ENCODE data around the gene PRG2.

PRG2 gene

GRCh38 chr11:57370941-57371340 lies 19.5 kb downstream of the PRG2 start:
- H3K4me3 ChIP-seq (replicated peaks in 1 of 2; ENCODE audit: low read depth in 2 of 2, low read length in 2 of 2): no peak overlapping the region
- no peak for TF ChIP-seq CTCF (IDR thresholded peaks at IDR 0.05; ENCODE audit: low read depth, low read length)
- DNase-seq (ENCODE audit: low read depth in 2 of 2): no peak

GRCh38 chr11:57370251-57370650 lies 20.2 kb downstream of the PRG2 start:
- TF ChIP-seq CTCF (IDR thresholded peaks at IDR 0.05; ENCODE audit: low read depth, low read length): no peak
- peak in 1 of 2 donors; percentile 43 for DNase-seq (ENCODE audit: low read depth in 2 of 2)
- H3K4me3 ChIP-seq (replicated peaks in 1 of 2; ENCODE audit: low read depth in 2 of 2, low read length in 2 of 2): no peak overlapping the region

- no peak overlapping the region for H3K4me3 ChIP-seq (replicated peaks in 1 of 2; ENCODE audit: low read depth in 2 of 2, low read length in 2 of 2)
- no peak for TF ChIP-seq CTCF (IDR thresholded peaks at IDR 0.05; ENCODE audit: low read depth, low read length)
- DNase-seq (ENCODE audit: low read depth in 2 of 2): no peak
Observed at GRCh38 chr11:57368845-57369232, 21.6 kb downstream of the PRG2 start.

- no peak for DNase-seq (ENCODE audit: low read depth in 2 of 2)
- no peak overlapping the region for H3K4me3 ChIP-seq (replicated peaks in 1 of 2; ENCODE audit: low read depth in 2 of 2, low read length in 2 of 2)
- TF ChIP-seq CTCF (IDR thresholded peaks at IDR 0.05; ENCODE audit: low read depth, low read length): no peak
Observed at GRCh38 chr11:57368106-57368844, 22.2 kb downstream of the PRG2 start.

GRCh38 chr11:57364851-57365660 lies 25.4 kb downstream of the PRG2 start:
- no peak for DNase-seq (ENCODE audit: low read depth in 2 of 2)
- TF ChIP-seq CTCF (IDR thresholded peaks at IDR 0.05; ENCODE audit: low read depth, low read length): no peak
- H3K4me3 ChIP-seq (replicated peaks in 1 of 2; ENCODE audit: low read depth in 2 of 2, low read length in 2 of 2): no peak overlapping the region

GRCh38 chr11:57363131-57364080 lies 27.0 kb downstream of the PRG2 start:
- no peak for DNase-seq (ENCODE audit: low read depth in 2 of 2)
- no peak overlapping the region for H3K4me3 ChIP-seq (replicated peaks in 1 of 2; ENCODE audit: low read depth in 2 of 2, low read length in 2 of 2)
- TF ChIP-seq CTCF (IDR thresholded peaks at IDR 0.05; ENCODE audit: low read depth, low read length): no peak

Measured in cardiac fibroblast (primary cell).